GM18508 (cell line): ENCODE results near the gene PACSIN1.
"Not testable (repeated sequence)": the region's sequence is repeated elsewhere in the genome, so short reads cannot be mapped to it uniquely, and the experiment has no call there.

Source experiments
- ATAC-seq: cut with Tn5 transposase; IDR thresholded peaks from one replicate; pipeline ENCODE4 v1.9.1; 2021; ENCODE audit warnings: moderate number of reproducible peaks; ENCODE audit not compliant: insufficient read depth, unreplicated experiment

The PACSIN1 gene

DNA sequence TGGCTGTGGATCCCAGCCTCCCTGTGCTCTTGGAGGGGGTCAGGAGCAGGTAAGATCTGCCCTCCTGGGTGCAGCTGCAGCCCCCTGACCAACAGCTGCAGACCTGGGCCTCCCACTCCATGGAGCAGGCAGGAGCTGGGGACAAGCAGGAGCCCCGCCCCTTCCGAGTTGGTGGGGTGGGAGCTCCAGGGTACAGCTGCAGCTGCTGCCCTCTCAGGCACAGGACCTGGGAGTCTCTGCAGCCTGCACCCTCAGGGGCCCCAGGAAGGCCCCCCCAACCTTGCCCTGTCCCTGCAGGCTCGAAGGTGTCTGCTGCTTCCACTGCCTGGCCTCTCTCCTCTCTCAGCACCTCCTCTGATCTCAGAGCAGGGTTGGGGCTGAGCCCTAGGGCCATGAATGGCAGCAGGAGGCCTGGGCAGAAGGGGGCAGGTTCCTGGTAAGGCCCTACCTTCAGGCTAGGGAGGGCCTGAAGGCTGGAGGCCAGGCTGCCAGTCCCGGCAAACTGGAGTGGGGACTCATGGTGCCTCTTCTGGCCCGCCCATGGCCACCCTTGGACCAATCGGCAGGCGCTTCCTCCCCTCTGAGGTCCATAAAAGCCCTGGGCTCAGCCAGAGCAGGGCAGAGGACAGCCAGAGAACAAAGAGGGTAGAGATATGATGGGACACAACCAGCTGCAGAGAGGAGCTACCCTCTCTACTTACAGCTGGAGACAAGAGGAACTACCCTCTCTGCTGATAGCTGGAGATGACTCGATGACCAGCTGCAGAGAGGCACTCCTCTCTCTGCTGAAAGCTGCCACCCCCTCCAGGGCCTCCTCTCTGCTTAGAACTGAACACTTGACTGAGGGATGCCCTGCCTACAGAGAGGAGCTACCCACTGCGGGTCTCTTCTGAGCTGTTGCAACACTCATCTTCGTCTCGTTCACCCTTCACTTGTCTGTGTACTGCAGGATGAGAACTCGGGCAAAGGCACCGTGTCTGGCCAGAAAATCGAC is 7.8 kb upstream of the PACSIN1 start:
- ATAC-seq = no peak

DNA sequence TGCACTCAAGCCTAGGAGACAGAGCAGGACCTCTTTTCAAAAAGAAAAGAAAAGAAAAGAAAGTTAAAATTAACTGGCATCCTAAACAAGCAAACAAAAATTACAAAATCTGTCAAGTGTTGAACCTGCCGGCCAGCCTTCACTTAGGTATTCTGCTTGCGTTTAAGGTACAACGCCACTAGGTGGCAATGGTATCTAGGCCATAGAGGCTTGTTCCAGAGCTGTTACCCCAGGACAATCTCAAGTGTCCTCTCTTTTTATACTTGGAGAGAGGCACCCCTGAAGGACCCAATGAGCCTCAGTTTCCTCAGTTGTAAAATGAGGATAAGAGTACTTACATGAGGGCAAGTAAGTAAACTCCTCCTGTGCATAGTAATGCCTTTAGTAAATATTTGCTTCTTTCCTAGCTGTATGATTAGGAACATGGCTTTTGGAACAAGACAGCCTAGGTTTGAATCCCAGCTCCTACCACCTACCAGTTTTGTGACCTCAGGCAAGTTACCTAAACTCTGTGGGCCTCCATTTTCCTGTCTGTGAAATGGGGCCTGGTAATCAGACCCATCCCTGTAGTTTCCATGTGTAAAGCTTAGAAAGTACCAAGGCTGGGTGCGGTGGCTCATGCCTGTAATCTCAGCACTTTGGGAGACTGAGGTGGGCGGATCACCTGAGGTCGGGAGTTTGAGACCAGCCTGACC is 5.8 kb upstream of the PACSIN1 start:
- no peak for ATAC-seq

DNA sequence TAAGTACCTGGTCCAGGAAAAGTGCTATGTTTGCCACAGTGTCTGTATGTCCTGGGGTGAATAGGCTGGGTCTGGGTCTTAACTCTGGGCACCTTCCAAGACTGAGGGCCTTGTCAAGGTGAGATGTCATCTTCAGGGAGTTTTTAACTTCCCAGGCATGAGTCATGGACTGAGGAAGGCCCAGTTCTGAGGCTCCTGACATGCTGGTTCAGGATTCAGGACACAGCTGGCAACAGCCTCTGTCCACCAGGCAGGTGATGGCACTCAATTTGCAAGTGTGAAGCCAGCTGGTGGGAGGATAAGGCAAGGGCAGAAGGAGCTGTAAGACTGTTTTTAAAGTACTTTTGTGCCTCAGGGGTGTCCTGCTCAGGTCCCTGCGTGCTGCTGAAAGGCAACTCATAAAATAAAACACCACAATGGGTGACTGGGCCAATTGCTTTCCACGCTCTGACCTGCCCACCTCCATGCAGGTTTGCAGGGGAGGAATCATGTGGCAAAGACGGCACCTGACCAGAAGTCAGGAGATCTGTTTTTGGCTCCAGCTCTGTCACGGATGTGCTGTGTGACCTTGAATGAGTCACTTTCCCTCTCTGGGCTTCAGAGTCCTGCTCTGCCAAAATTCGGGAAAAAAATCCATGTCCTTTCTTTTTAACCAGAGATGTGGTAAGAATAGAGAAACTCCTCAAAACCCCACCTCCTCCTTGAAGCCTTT is 4.9 kb upstream of the PACSIN1 start:
- no peak for ATAC-seq

DNA sequence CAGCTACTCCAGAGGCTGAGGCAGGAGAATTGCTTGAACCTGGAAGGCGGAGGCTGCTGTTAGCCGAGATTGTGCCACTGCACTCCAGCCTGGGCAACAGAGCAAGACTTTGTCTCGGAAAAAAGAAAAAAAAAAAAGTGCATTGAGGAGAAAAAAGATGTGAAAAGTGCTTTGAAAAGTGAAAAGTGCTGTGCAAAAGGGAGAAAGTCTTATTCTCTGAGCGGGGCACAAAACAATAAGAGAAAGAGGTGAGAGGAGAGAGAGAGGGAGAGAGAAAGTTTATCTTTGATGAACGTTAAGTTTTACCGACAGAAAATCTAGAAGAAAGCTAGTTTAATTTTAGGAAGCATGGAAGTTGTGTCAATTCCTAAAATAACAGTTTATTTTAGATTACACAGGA is 3.9 kb upstream of the PACSIN1 start:
- ATAC-seq = no peak

DNA sequence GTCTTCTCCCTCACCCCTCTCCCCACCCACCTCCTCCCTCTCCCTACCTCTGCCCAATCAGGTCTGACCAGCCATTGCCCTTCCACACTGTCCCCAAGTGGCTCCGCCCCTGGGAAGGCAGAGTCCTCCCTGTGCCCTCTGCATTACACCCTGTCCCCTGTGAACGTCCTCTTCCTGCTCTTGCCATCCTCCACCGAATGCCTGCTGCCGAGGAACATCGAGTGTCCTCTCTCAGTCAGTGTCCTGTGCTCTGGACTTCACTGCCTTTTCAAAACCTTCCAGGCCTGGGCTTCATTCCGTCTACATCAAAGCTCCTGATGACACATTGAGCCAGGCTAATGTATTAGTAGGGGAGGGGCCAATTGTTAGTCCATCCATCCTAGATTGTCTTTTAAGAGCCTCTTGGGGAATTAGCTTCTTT is 3.3 kb upstream of the PACSIN1 start:
- no peak for ATAC-seq

DNA sequence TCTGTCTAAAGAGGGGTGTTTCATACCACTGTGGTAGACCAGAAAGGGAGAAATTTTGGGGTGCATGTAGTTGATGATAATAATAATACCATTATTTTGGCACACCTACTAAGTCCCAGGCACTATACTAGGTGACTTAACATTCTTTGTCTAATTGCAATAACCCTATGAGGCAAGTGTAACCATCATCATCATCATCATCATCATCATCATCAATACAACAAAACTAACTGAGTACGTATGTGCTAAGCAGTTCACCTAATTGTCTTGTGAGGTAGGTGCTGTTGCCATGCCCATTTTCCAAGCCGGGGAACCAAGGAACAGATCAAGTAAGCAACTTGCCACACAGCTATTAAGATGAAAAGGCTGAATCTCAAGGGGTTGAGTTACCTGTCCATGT is 2.6 kb upstream of the PACSIN1 start:
- no peak for ATAC-seq

DNA sequence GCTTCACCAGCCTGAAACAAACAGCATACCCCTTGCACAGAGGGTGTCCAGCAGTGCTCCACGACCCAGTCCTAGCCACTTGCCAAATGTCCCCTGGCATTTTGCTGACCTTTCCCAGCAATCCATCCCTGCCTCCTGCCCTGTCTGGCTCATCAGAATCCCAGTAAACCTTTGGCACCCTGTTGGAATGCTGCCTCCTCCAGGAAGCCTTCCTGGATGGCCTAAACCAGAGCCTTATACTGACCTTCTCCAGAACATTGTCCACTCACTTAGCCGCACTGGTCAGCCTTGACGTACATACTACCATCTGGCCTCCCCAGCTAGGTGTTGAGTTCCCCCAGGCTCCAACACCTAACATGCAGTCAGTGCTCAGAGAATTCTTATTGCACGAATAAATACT is 2.0 kb upstream of the PACSIN1 start:
- ATAC-seq = no peak

DNA sequence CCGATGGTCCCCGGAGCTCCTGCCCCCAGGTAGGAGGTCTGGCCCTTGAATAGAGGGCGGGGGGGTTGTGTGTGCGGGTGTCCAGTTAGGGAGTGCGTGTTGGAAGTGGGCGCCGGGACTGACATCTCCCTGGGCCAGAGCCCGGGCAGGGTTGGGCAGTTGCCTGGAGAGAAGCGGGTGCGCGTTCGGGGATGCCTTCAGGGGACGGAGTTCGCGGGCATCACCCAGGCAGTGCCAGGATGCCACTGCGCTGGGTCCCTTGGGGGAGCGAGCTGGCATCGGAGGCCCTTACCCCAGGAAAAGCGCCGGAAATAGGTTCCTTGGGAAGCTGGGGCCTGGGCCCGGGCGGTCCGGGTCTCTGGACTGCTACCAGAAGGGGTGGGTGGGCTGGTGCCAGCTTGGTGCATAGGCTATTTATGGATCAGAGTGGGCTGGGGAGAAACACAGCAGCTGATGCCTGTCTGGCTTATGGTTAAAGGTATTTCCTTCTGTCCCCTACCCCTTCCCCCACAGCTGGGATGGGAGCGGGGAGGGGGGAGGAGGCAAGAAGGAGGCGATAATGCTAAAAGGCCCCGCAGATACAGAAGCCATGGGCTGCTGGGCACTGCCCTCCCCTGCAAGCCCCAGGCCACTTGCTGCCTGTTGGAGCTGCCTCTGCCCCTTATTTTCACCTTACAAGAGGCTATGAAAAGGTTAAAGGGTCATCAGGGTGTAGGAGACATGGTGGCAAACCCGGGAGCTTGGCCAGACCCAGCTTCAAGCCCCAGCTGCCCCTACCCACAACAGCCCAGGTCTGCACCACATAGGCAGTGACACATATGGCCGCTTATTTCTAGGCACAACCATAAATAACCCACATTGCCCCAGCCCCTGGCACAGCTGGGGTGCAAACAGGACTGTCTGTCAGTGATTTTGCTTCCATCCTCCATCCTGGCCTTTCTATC is 638 bp downstream of the PACSIN1 start:
- ATAC-seq = no peak

DNA sequence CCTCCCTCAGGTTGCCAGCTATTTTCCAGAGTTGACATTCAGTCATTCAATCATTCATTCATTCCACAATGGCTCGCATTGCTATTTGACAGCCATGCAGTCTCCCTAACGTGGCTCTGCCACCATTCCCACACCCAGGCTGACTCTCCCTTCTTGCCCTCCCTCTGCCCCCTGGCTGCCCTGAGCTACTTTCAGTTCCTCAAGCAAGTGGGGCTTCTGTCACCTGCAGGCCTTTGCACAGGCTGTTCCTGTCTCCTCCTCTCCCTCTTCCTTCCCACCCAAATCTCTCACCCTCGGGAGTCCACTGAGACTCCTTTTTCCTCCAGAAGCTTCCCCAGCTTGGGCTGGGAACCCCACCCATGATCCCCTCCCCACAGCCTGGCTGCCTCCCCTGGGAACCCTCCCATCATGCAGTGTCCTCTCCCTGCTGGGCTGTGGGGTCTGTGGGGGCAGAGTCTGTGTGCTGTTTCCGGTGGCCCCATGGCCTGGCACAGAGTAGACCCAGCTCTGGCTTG is 2.6 kb downstream of the PACSIN1 start:
- ATAC-seq = no peak

DNA sequence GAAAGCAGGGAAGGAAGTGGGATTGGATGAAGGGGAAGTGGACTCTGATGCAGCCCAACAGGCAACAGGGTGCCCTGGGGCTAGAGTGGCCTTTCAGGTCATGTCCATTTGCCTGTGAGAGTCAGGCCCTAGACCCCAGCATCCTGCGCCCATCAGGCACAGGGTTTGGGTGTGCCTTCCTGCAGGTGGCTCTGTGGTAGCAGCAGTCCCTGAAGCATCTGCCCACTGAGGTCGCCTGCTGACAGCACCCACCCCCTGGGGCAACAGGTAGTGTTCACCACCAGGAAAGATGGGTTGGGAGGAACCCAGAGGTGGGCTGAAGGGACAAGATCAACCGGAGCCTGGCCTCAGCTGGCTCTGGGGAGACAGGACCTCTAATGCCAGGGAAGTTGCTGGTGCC is 3.6 kb downstream of the PACSIN1 start:
- no peak for ATAC-seq

DNA sequence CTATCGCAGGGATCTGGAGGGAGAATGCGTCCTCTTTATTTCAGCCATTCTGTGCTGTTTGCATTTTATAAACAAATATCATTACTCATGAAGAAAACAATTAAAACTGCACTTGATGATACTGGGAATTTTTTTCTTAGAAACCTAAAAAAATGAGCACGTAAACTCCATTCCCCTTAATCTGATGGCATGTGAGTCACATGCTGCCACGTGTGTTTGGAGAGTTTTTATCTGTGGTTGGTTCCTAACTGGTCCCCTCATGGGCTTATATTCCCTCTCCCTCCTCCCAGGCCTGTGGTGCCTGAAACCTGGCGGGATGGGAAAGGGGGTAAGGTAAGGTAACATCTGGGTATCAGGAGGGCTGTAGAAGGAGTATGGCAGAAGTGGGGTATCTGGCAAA is 6.5 kb downstream of the PACSIN1 start:
- ATAC-seq = no peak

DNA sequence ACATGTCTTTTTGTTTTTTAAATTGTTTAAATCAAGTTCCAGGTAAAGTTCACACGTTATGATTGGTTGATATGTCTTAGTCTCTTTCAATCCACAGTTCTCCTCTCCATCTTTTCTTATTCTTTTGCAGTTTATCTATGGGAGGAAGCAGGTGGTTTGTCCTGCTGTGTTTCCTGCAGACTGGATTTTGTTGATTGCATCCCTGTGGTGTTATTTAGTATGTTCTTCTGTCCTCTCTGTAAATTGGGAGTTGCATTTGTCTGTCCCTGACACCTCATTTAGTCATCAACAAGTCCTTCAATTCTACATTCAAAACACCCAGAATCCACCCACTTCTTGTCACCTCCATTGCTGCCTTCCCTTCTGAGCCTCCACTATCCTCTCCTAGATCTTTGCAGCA is 8.1 kb downstream of the PACSIN1 start:
- no peak for ATAC-seq

DNA sequence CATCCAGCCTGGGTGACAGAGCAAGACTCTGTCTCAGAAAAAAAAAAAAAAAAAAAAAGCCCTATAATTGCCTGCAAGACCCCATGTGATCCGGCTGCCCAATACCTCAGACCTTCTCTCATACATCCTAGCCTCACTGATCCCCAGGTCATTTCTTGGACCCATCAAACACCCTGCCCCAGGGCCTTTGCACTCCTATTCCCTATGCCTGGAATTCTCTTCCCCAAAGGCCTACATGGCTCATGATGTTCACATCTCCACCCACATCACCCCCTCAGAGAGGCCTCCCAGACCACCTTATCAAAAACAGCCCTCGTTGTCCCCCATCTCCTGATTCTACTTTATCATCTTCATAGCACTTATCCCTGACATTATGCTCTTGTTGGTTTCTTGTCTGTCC is 8.9 kb downstream of the PACSIN1 start:
- ATAC-seq = no peak

DNA sequence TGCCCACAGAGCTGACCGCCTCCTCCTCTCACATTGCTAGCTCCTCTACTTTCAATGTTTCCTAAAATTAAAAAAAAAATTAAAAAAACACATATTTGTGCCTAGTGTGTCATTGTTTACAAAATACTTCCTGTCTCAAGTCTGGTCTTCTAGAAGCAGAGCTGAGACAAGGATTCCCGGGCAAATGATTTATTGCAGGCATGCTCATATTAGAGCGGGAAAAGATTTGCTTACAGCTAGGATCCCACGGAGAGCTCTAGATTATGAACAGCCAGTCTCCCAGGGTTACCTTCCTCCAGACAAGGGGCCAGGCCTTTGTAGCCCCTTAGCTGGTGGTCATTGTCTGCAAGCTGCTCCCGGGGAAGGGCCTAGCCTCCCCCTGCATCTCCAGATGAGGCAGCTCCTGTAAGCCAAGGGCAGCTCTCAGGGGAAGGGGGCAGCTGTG is 9.4 kb downstream of the PACSIN1 start:
- no peak for ATAC-seq

DNA sequence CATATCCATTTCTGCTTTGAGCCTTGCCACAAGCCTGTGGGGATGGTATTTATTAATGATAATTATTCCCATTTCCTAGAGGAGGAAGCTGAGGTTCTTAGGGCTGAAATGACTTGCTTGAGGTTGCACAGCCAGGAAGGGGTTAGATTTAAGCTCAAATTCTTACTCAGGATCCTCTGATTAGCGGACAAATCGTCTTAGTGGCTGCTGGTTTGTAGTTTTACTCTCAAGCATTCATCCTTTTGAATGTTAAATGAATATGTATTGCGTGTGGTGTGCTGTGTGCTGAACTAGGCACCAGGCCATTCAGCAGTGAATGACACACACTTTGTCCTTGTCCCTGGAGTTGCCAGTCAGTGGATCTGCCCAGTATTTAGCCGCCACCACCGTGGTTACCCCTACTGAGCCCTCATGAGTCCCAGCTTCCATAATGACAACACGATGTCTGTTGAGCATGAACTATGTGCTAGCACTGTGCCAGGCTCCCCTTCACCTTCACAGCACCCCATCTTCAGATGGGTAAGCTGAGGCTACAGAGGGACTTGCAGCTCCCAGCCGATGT is 10.0 kb downstream of the PACSIN1 start:
- no peak for ATAC-seq

DNA sequence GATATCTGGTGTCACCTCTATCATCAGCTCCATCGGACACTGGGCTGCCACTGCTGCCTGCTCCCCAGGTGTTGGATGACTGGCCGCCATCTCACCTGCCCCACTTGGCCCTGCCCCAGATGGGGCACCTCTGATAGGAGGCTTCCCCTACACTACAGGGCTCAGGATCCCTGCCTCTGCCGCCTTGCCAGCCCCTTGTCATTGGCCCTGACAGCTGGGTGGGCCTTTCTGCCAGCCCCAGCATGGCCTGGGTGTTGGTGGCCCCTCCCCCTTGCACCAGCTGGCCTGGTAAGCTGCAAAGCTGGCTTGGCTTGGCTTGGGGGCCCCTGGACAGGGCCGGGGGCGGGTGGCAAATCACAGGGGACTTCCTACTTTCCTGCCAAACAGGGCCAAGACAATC is 10.6 kb downstream of the PACSIN1 start:
- ATAC-seq = no peak

DNA sequence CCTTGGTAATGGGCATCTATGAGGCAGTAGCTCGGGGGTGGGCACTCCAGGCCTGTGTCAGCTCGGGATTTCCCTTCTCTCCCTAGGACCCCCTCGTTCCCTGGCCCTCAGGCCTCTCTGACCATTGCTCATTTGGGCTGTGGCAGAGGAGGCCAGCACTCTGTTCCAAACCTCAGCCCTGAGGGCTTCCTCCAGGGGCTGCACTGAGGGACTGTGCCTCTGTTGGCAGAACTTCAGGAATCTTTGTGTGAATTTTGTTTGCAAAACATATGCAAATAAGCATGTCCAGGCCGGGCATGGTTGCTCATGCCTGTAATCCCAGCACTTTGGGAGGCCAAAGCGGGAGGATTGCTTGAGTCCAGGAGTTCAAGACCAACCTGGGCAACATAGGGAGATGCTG is 11.0 kb downstream of the PACSIN1 start:
- ATAC-seq = no peak

DNA sequence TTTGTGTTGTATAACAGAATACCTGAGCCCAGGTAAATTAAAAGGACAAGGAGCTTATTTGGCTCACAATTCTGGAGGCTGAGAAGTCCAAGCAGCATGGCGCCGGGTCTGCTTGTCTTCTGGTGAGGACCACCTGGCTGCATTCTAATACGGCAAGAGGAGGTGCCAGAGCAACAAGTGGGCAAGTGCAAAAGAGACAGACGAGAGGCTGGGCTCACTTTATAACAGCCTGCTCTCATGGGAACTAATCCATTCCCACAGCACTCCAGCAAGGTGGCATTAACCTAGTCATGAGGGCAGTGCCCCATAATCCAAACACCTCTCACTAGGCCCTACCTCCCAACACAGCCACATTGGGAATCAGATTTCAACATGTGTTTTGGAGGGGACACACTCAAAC is 12.9 kb downstream of the PACSIN1 start:
- no peak for ATAC-seq

DNA sequence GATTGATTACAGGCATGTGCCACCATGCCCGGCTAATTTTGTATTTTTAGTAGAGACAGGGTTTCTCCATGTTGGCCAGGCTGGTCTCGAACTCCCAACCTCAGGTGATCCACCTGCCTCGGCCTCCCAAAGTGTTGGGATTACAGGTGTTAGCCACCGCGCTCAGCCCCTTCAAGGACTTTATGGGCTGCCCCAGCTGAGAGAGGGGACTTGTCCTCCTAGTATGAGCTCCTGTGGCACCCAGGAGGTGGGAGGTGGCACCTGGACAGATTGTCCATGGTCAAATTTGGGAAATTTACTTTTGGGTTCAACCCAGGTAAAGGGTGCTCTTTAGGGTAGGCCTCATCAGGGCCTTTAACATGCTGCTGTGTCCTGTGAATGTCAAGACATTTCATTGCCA is 17.9 kb downstream of the PACSIN1 start:
- ATAC-seq = not testable (repeated sequence)
